HCT116 (cell line): ENCODE data around the gene TENM3. TPM values are rescaled to one million over a fixed set of nuclear protein-coding genes. Genes with fewer than 3 reads are reported as not detected.
A peak's percentile ranks its signal among the peaks of the same experiment; 100 is the strongest.
"Not testable (repeated sequence)": the region's sequence is repeated elsewhere in the genome, so short reads cannot be mapped to it uniquely, and the experiment has no call there.

Experiments used
- ATAC-seq: fragments of 200-7000 bp; cut with Tn5 transposase; 2 replicates; pipeline ENCODE4 v1.9.1; 2020; ENCODE audit warnings: mild to moderate bottlenecking, moderate library complexity
- Bru-seq: library from RNA; stranded (reverse); fragments of 400-500 nt; gene quantifications from one replicate; lab custom pipeline; 2021; lab: Mats Ljungman, UMichigan
- BruChase-seq, 2 experiments: library from RNA; stranded (reverse); fragments of 400-500 nt; gene quantifications; one replicate each; lab custom pipeline; 2021; lab: Mats Ljungman, UMichigan
- BruUV-seq: library from RNA; stranded (reverse); fragments of 400-500 nt; replicated peaks from 2 replicates; lab custom pipeline; 2021; lab: Mats Ljungman, UMichigan
- CTCF ChIA-PET: fragments of 300-600 bp; sonication (Branson Sonifier 250); formaldehyde crosslinking; loops from one replicate; lab custom pipeline; 2021; ENCODE audit warnings: antibody characterized with exemption; lab: Charles Lee
- POLR2A ChIA-PET: fragments of 300-600, 350-600 bp; sonication (Branson Sonifier 250); formaldehyde crosslinking; loops from one replicate; lab custom pipeline; 2021; ENCODE audit warnings: antibody characterized with exemption; lab: Charles Lee
- RAD21 ChIA-PET, 2 experiments: fragments of 300-600 bp; sonication (Branson Sonifier 250); formaldehyde crosslinking; loops; one replicate each; lab custom pipeline; 2023; ENCODE audit warnings: low total read pairs in 2 of 2; ENCODE audit not compliant: uncharacterized antibody in 2 of 2, unreplicated experiment in 2 of 2, low non-redundant PET in 1 of 2; lab: Charles Lee
- DNase-seq: peaks from one replicate; pipeline ENCODE4 v3.0.0-alpha.2; 2010; ENCODE audit warnings: low read depth, low spot score
- H2AFZ ChIP-seq: fragments of 200-600 bp; shearing (Covaris generic), sonication (generic); 2 replicates; pipeline ENCODE4 v1.6.1; 2017; ENCODE audit warnings: low read depth, mixed run types, mixed read lengths, antibody characterized with exemption, low read length; ENCODE audit not compliant: poor library complexity, severe bottlenecking
- H3K27ac ChIP-seq: 2 replicates; pipeline ENCODE4 v1.5.1; 2012; ENCODE audit warnings: low read depth, low read length
- H3K27me3 ChIP-seq: fragments of 200-600 bp; sonication (generic); 2 replicates; pipeline ENCODE4 v1.6.1; 2016; ENCODE audit warnings: mixed run types, low read length, mixed read lengths; ENCODE audit not compliant: insufficient read depth
- H3K36me3 ChIP-seq, 2 experiments: fragments of 200-500 bp in 1 of 2; fragments of 200-600 bp in 1 of 2; sonication (Bioruptor generic) in 1 of 2; sonication (generic) in 1 of 2; 2 replicates each; pipeline versions ENCODE4 v1.5.1 to v1.6.1; 2014 to 2016; ENCODE audit warnings: low read length in 2 of 2, inconsistent platforms in 1 of 2, mixed read lengths in 1 of 2, mixed run types in 1 of 2; ENCODE audit not compliant: insufficient read depth in 2 of 2, control insufficient read depth in 1 of 2
- H3K4me1 ChIP-seq, 2 experiments: fragments of 200-600 bp in 1 of 2; sonication (generic) in 1 of 2; 2 replicates each; pipeline versions ENCODE4 v1.5.1 to v1.6.1; 2012 to 2017; ENCODE audit warnings: low read length in 2 of 2, inconsistent platforms in 1 of 2, mild to moderate bottlenecking in 1 of 2, mixed read lengths in 1 of 2, mixed run types in 1 of 2, moderate library complexity in 1 of 2; ENCODE audit not compliant: insufficient read depth in 2 of 2, control insufficient read depth in 1 of 2
- H3K4me2 ChIP-seq: fragments of 200-600 bp; sonication (generic); 2 replicates; pipeline ENCODE4 v1.6.1; 2017; ENCODE audit warnings: mixed run types, low read length, mixed read lengths
- H3K4me3 ChIP-seq, 2 experiments: fragments of 200-600 bp in 1 of 2; sonication (generic) in 1 of 2; replicated peaks in 1 of 2; 2 replicates each; pipeline ENCODE4 v1.5.1; 2011 to 2016; ENCODE audit warnings: low read length in 2 of 2, control low read depth in 1 of 2, low read depth in 1 of 2, mild to moderate bottlenecking in 1 of 2, mixed read lengths in 1 of 2, mixed run types in 1 of 2
- H3K79me2 ChIP-seq: fragments of 200-600 bp; sonication (generic); 2 replicates; pipeline ENCODE4 v1.6.1; 2017; ENCODE audit warnings: mild to moderate bottlenecking, mixed run types, low read length, moderate library complexity, mixed read lengths; ENCODE audit not compliant: insufficient read depth
- H3K9ac ChIP-seq: fragments of 200-600 bp; sonication (generic); 2 replicates; pipeline ENCODE4 v1.6.1; 2016; ENCODE audit warnings: low read length, mixed read lengths
- H3K9me2 ChIP-seq: fragments of 200-600 bp; sonication (generic), shearing (Covaris generic); 2 replicates; pipeline ENCODE4 v1.6.1; 2017; ENCODE audit warnings: mixed run types, mild to moderate bottlenecking, moderate library complexity; ENCODE audit not compliant: insufficient read depth
- H3K9me3 ChIP-seq, 2 experiments: fragments of 200-500 bp in 1 of 2; fragments of 200-600 bp in 1 of 2; sonication (Bioruptor generic) in 1 of 2; sonication (generic) in 1 of 2; 2 replicates each; pipeline ENCODE4 v1.6.1; 2014 to 2017; ENCODE audit warnings: low read length in 2 of 2, mixed read lengths in 2 of 2, inconsistent platforms in 1 of 2, low read depth in 1 of 2, mild to moderate bottlenecking in 1 of 2, mixed run types in 1 of 2, moderate library complexity in 1 of 2; ENCODE audit not compliant: control insufficient read depth in 1 of 2, insufficient read depth in 1 of 2
- H4K20me1 ChIP-seq: fragments of 200-600 bp; sonication (generic), shearing (Covaris generic); 2 replicates; pipeline ENCODE4 v1.6.1; 2017; ENCODE audit warnings: mixed run types, mild to moderate bottlenecking, moderate library complexity; ENCODE audit not compliant: insufficient read depth
- CBX3 ChIP-seq: IDR thresholded peaks from 2 replicates; pipeline ENCODE4 v1.6.1; 2012; ENCODE audit warnings: low read depth
- EGR1 ChIP-seq: IDR thresholded peaks from 2 replicates; pipeline ENCODE4 v1.6.1; 2012; ENCODE audit warnings: low read depth
- EZH2 ChIP-seq: fragments of 200-600 bp; sonication (generic); IDR thresholded peaks from 2 replicates; pipeline ENCODE4 v1.6.1; 2017; ENCODE audit warnings: antibody characterized with exemption, mixed run types
- EZH2phosphoT487 ChIP-seq: fragments of 200-600 bp; IDR thresholded peaks from 2 replicates; pipeline ENCODE4 v1.6.1; 2018; ENCODE audit warnings: antibody characterized with exemption, borderline replicate concordance
- FOSL1 ChIP-seq: IDR thresholded peaks from 2 replicates; pipeline ENCODE4 v1.6.1; 2012; ENCODE audit warnings: low read depth
- JUND ChIP-seq: IDR thresholded peaks from 2 replicates; pipeline ENCODE4 v1.6.1; 2012
- SRF ChIP-seq: IDR thresholded peaks from 2 replicates; pipeline ENCODE4 v1.6.1; 2012; ENCODE audit warnings: low read depth
- TCF7L2 ChIP-seq: IDR thresholded peaks from 2 replicates; pipeline ENCODE4 v1.7.0; 2011; ENCODE audit warnings: borderline replicate concordance, inconsistent platforms; ENCODE audit not compliant: insufficient read depth, insufficient read length; ENCODE audit errors: extremely low read depth
- YY1 ChIP-seq: IDR thresholded peaks from 2 replicates; pipeline ENCODE4 v1.6.1; 2011; ENCODE audit warnings: low read length, low read depth, moderate library complexity, mild to moderate bottlenecking; ENCODE audit not compliant: insufficient replicate concordance; ENCODE audit errors: extremely low read depth
- intact Hi-C: fragments of 100-400 bp; cut with micrococcal nuclease; formaldehyde crosslinking; loops from 2 replicates; pipeline ENCODE4 v1.10.0; 2022
- long read RNA-seq: library from polyadenylated mRNA; unstranded; transcript quantifications from one replicate; pipeline ENCODE4 v2.0.0, GENCODE V29; 2021; ENCODE audit not compliant: unreplicated experiment
- polyA plus RNA-seq: library from polyadenylated mRNA; unstranded; fragments of >200 nt; gene quantifications from 2 replicates; pipeline ENCODE4 v1.2.1, GENCODE V29; 2012; ENCODE audit warnings: missing spikeins
- total RNA-seq: library from RNA; stranded (reverse); gene quantifications from one replicate; pipeline ENCODE4 v1.2.1, GENCODE V29; 2021; ENCODE audit not compliant: unreplicated experiment
- TF ChIP-seq, protein P1 (sequence below): IDR thresholded peaks from 2 replicates; pipeline ENCODE4 v1.6.1; 2012; ENCODE audit warnings: low read depth
- TF ChIP-seq, protein P2 (sequence below): IDR thresholded peaks from 2 replicates; pipeline ENCODE4 v1.6.1; 2012
- TF ChIP-seq, protein P3 (sequence below): IDR thresholded peaks from 2 replicates; pipeline ENCODE4 v1.6.1; 2012

TENM3 gene
- total RNA-seq (0.54 TPM), Bru-seq, nascent RNA (percentile 16 among the genes with signal in this experiment), BruChase-seq, experiment 1, labeled RNA remaining after a 6-hour chase (percentile 12 among the genes with signal in this experiment), BruChase-seq, experiment 2, labeled RNA remaining after a 2-hour chase (percentile 16 among the genes with signal in this experiment)
- polyA plus RNA-seq = 0.27 and 0.34 TPM in 2 replicates
- long read RNA-seq, partial matches to known transcripts = 0 of 1 reads
- long read RNA-seq, other reads (novel, unspliced or antisense) = 1 of 1 reads

DNA sequence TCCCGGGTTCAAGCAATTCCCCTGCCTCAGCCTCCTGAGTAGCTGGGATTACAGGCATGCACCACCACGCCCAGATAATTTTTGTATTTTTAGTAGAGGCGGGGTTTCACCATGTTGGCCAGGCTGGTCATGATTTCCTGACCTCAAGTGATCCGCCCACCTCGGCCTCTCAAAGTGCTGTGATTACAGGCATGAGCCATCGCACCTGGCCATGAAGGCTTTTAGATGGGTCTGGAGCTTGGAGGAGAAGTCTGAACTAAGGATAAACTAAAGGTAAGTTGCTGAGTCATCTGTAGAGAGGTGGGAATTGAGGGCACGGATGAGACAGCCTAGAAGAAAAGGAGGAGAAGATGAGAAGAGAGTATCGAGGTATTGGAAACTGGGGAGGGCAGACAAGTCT, at the start of gene TENM3:
Gene TENM3, plus strand, starts transcription at position 199 of the 400 bp plus-strand sequence. CDS start 80,619 bp downstream, outside the sequence.
- H3K9me3 ChIP-seq, H3K79me2 ChIP-seq, H3K4me3 ChIP-seq, H3K9ac ChIP-seq, BruUV-seq, CTCF ChIA-PET, H3K27me3 ChIP-seq, RAD21 ChIA-PET, H3K36me3 ChIP-seq, intact Hi-C loops, DNase-seq, POLR2A ChIA-PET, H3K27ac ChIP-seq, H4K20me1 ChIP-seq, H3K9me2 ChIP-seq: not testable (repeated sequence)
- Histone ChIP-seq H3K4me1 (peaks cover 0 to 38% of the 10 kb centered on the region in 2 experiments; a peak in 2 of 4 replicates), H3K4me2 (peak within 1 kb of the TSS; percentile 34), H2AFZ (peak within 1 kb of the TSS; percentile 40)
- ATAC-seq = peak; percentile 16; the same call in 1 of the 2 replicates

DNA sequence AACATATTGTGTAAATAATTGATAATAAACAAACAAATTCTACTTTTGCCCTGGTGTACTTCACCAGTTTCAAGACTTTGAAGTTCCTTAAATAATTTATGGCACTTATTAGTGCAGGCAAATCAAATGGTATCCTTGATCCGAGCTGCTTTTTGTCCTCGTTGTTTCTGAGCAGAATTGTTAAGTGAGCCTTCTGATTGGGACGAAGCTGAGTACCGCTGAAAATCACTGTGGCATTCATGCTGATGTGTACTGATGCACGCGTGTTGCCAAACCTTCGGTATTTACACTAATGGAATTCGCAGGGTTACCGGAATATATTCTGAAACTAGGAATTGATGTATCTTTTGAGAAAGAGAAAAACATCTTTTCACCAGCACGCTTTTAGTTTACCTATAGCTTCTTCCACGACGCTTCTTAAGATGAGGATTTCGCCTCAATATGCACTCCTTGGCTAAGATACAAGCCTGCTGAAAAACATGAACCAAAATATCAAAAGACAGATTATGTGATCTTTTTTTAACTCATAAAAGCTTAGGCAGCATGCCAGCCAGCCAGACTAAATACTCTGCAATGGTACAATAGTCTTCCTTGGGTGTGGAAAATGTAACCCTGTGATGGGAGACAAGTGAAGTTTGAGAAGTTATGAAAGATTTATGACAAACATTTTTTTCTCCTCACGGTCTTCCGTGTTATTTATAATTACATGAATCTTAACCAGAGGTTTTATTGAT, 48.9 kb upstream of the TENM3 start:
- H3K4me1 ChIP-seq = peaks cover 0 to 6% of the 10 kb centered on the region in 2 experiments; a peak in 2 of 4 replicates
- H3K9me3 ChIP-seq = no peaks in the 10 kb centered on the region
- H3K9me2 ChIP-seq = no peaks in the 10 kb centered on the region
- H3K79me2 ChIP-seq = no peaks in the 10 kb centered on the region
- ATAC-seq (no peak), DNase-seq (no peak)
- ChIA-PET POLR2A (no interaction called here), RAD21 (no interaction called here), CTCF (no interaction called here)
- H3K4me2 ChIP-seq = no peak overlapping the region
- no peak overlapping the region for H3K27ac ChIP-seq
- peaks cover 9% of the 10 kb centered on the region for H3K27me3 ChIP-seq
- BruUV-seq = no TSS peak
- no peaks in the 10 kb centered on the region for H3K36me3 ChIP-seq
- intact Hi-C loops = no loop called here
- no peak overlapping the region for H2AFZ ChIP-seq
- H3K9ac ChIP-seq = no peak overlapping the region
- H4K20me1 ChIP-seq = no peaks in the 10 kb centered on the region
- no peak overlapping the region for H3K4me3 ChIP-seq
- TF ChIP-seq, protein P1, sequence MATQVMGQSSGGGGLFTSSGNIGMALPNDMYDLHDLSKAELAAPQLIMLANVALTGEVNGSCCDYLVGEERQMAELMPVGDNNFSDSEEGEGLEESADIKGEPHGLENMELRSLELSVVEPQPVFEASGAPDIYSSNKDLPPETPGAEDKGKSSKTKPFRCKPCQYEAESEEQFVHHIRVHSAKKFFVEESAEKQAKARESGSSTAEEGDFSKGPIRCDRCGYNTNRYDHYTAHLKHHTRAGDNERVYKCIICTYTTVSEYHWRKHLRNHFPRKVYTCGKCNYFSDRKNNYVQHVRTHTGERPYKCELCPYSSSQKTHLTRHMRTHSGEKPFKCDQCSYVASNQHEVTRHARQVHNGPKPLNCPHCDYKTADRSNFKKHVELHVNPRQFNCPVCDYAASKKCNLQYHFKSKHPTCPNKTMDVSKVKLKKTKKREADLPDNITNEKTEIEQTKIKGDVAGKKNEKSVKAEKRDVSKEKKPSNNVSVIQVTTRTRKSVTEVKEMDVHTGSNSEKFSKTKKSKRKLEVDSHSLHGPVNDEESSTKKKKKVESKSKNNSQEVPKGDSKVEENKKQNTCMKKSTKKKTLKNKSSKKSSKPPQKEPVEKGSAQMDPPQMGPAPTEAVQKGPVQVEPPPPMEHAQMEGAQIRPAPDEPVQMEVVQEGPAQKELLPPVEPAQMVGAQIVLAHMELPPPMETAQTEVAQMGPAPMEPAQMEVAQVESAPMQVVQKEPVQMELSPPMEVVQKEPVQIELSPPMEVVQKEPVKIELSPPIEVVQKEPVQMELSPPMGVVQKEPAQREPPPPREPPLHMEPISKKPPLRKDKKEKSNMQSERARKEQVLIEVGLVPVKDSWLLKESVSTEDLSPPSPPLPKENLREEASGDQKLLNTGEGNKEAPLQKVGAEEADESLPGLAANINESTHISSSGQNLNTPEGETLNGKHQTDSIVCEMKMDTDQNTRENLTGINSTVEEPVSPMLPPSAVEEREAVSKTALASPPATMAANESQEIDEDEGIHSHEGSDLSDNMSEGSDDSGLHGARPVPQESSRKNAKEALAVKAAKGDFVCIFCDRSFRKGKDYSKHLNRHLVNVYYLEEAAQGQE = no peak
- TF ChIP-seq, protein P2, sequence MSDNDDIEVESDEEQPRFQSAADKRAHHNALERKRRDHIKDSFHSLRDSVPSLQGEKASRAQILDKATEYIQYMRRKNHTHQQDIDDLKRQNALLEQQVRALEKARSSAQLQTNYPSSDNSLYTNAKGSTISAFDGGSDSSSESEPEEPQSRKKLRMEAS = no peak
- no peak for TF ChIP-seq EZH2
- no peak for TF ChIP-seq YY1
- no peak for TF ChIP-seq JUND
- TF ChIP-seq FOSL1 = no peak
- TF ChIP-seq, protein P3, sequence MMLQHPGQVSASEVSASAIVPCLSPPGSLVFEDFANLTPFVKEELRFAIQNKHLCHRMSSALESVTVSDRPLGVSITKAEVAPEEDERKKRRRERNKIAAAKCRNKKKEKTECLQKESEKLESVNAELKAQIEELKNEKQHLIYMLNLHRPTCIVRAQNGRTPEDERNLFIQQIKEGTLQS = no peak
- no peak for TF ChIP-seq TCF7L2
- TF ChIP-seq EGR1 = no peak
- TF ChIP-seq SRF = no peak
- TF ChIP-seq EZH2phosphoT487 = no peak
- no peak for TF ChIP-seq CBX3
